Mammary epithelial cell (primary cell): ENCODE data around the gene ARHGEF28.

Experiments used
- EZH2 ChIP-seq: IDR thresholded peaks from 2 replicates; pipeline ENCODE4 v1.6.1; 2012; ENCODE audit warnings: low read length, inconsistent platforms, borderline replicate concordance
- TF ChIP-seq, protein P1 (sequence below), 2 donors: IDR thresholded peaks in 1 of 2; conservative IDR thresholded peaks in 1 of 2; 2 replicates each; pipeline ENCODE4 v1.5.1; 2011 to 2012; ENCODE audit warnings: inconsistent platforms in 2 of 2, low read length in 2 of 2, mild to moderate bottlenecking in 2 of 2, control low read depth in 1 of 2, low read depth in 1 of 2; ENCODE audit not compliant: insufficient read depth in 1 of 2; ENCODE audit errors: extremely low read depth in 1 of 2

DNA sequence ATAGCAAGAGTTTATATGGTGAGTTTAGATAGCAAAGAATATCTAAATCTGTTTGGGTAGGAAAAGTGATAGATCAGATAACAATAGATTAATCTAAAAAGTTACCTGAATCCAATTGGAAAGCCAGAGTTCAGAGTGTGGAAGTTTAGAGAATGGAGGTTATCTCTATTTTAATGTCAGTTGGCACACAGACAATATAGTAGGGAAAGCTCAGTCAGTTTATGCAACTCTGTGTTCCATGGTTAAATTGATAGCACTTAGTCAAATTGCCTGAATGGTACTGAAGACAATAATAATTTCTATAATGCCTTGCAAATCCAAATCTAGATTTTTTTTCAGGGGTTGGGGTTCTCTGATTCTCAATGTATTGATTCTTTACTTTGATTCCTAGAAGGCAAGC is 77.0 kb downstream of the ARHGEF28 start:
- TF ChIP-seq, protein P1, sequence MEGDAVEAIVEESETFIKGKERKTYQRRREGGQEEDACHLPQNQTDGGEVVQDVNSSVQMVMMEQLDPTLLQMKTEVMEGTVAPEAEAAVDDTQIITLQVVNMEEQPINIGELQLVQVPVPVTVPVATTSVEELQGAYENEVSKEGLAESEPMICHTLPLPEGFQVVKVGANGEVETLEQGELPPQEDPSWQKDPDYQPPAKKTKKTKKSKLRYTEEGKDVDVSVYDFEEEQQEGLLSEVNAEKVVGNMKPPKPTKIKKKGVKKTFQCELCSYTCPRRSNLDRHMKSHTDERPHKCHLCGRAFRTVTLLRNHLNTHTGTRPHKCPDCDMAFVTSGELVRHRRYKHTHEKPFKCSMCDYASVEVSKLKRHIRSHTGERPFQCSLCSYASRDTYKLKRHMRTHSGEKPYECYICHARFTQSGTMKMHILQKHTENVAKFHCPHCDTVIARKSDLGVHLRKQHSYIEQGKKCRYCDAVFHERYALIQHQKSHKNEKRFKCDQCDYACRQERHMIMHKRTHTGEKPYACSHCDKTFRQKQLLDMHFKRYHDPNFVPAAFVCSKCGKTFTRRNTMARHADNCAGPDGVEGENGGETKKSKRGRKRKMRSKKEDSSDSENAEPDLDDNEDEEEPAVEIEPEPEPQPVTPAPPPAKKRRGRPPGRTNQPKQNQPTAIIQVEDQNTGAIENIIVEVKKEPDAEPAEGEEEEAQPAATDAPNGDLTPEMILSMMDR (conservative IDR thresholded peaks at IDR 0.05 in 1 of 2, IDR thresholded peaks at IDR 0.05 in 1 of 2; ENCODE audit: extremely low read depth in 1 of 2, insufficient read depth in 1 of 2, low read depth in 1 of 2, low read length in 2 of 2): no peak
- no peak for TF ChIP-seq EZH2
